Heart right ventricle (tissue), 16 donors: ENCODE results near the gene RCN1. TPM values are rescaled to one million over a fixed set of nuclear protein-coding genes. Genes with fewer than 3 reads are reported as not detected.

Source experiments
- ATAC-seq, 8 donors: fragments of 200-7000 bp; cut with Tn5 transposase; one replicate each; pipeline ENCODE4 v1.9.1; 2020; ENCODE audit warnings: mild to moderate bottlenecking in 8 of 8, moderate library complexity in 8 of 8, moderate number of reproducible peaks in 1 of 8
- DNase-seq, 2 donors: peaks; one replicate each; pipeline ENCODE4 v3.0.0-alpha.2; 2020
- H3K27ac ChIP-seq, 10 donors: fragments of 200-600 bp; sonication (generic) in 2 of 10; one replicate each; pipeline versions ENCODE4 v1.5.0 to v1.8.0; 2020 to 2022; ENCODE audit warnings: mild to moderate bottlenecking in 3 of 10
- H3K27me3 ChIP-seq, 7 donors: fragments of 200-600 bp; one replicate each; pipeline ENCODE4 v1.8.0; 2021 to 2022; ENCODE audit warnings: mild to moderate bottlenecking in 2 of 7
- H3K36me3 ChIP-seq, 9 donors: fragments of 200-600 bp; sonication (generic) in 1 of 9; one replicate each; pipeline versions ENCODE4 v1.5.0 to v1.8.0; 2020 to 2022; ENCODE audit warnings: mild to moderate bottlenecking in 2 of 9
- H3K4me1 ChIP-seq, 9 donors: fragments of 200-600 bp; sonication (generic) in 1 of 9; one replicate each; pipeline versions ENCODE4 v1.5.0 to v1.8.0; 2020 to 2022; ENCODE audit warnings: mild to moderate bottlenecking in 4 of 9
- H3K4me3 ChIP-seq, 10 donors: fragments of 200-600 bp; sonication (generic) in 2 of 10; one replicate each; pipeline versions ENCODE4 v1.5.0 to v1.8.0; 2020 to 2022; ENCODE audit warnings: mild to moderate bottlenecking in 7 of 10, moderate library complexity in 2 of 10
- H3K9me3 ChIP-seq, 11 donors: fragments of 200-600 bp in 10 of 11; sonication (generic) in 2 of 11; one replicate each; pipeline versions ENCODE4 v1.5.0 to v1.8.0; 2013 to 2022; ENCODE audit warnings: mild to moderate bottlenecking in 2 of 11, control low read depth in 1 of 11, moderate library complexity in 1 of 11
- CTCF ChIP-seq, 9 donors: fragments of 200-600 bp; sonication (generic) in 2 of 9; IDR thresholded peaks; one replicate each; pipeline versions ENCODE4 v1.5.0 to v1.8.0; 2021 to 2022; ENCODE audit warnings: antibody characterized with exemption in 9 of 9, mild to moderate bottlenecking in 5 of 9, moderate library complexity in 1 of 9
- WGBS, 2 donors: extraction: QIAGEN DNeasy Blood & Tissue Kit; methylation state at CpG; one replicate each; pipeline ENCODE4 v1.1.7; 2013; ENCODE audit warnings: inconsistent platforms in 1 of 2; 5-methylcytosine and 5-hydroxymethylcytosine counted together
- intact Hi-C, 10 donors: fragments of 100-400 bp; cut with DNase I; formaldehyde crosslinking; loops; one replicate each; pipeline versions ENCODE4 v1.11.1 to v1.14.2; 2022
- polyA plus RNA-seq, 2 donors: library from polyadenylated mRNA; stranded (reverse); fragments of 200-250 nt; gene quantifications; one replicate each; pipeline ENCODE4 v1.2.3, GENCODE V29; 2013
- total RNA-seq, 10 donors: library from RNA; stranded (reverse); fragmentation: NEBNext Ultra II Directional in 3 of 10; extraction: Animal tissue kit (Norgen Biotek cat#: 25700) in 3 of 10; gene quantifications; one replicate each; pipeline versions ENCODE4 v1.2.1 to v1.2.4, GENCODE V29; 2021 to 2023
- donor health status: Arrhythmogenic right ventricular cardiomyopathy.
- donor health status: ischemic (EF 13 %, LVEDD 7.1; RV severe dilation, severe dysfunction).
- donor health status: healthy with polysubstance abuse.
- donor health status: DM: no; HTN: yes; CAD: no.
- donor health status: DM: no; HTN: no; CAD: no.
- donor health status: ischemic (EF 25% LVEDD 6.9; RV normal size, moderate dysfunction).
- donor health status: ischemic (EF 25% LVEDD 5.7; RV mildly dilated, moderate dysfunction).
- donor health status: healthy.
- donor health status: DM: yes; HTN: yes; CAD: no.
- donor health status: Ischemic cardiomyopathy.
- donor health status: ischemic (EF 35%, LVEDD 5.7; RV mildly dilated, moderate dysfunction).
- donor health status: nonischemic (EF 11% LVEDD 7.7; RV severe dilation, severe dysfunction).
- donor health status: DM: yes; HTN: yes; CAD: no.
- donor health status: PGD.
- donor health status: ischemic (EF 29% LVEDD 5.4; RV normal size, mild dysfunction).
- donor health status: nonischemic (EF 23%, LVEDD 6.1; RV moderate dilation, normal function).

The RCN1 gene
- total and polyA plus RNA-seq, 12 donors, result 9.7 to 60.4 (median 21.6) TPM

GRCh38 chr11:32137263-32137662 lies 46.4 kb downstream of the RCN1 start:
- WGBS, 2 donors, result 14 to 18% methylated on average over 2 of the region's 2 CpGs
- Histone ChIP-seq H3K36me3 (no peaks in the 10 kb centered on the region), H3K4me3 (no peak overlapping the region), H3K9me3 (no peaks in the 10 kb centered on the region), H3K4me1 (peaks cover 0 to 12% (median 0%) of the 10 kb centered on the region in 9 donors), H3K27me3 (no peaks in the 10 kb centered on the region), H3K27ac (peak overlapping the region in 1 of 10 donors; percentile 51)
- DNase-seq (no peak), ATAC-seq (peak in 3 of 8 donors; percentile 62 to 85 (median 67))
- no peak for TF ChIP-seq CTCF (IDR thresholded peaks at IDR 0.05)
- intact Hi-C loops, result no loop called here

- no peak for TF ChIP-seq CTCF (IDR thresholded peaks at IDR 0.05)
- H3K27me3 ChIP-seq, result no peaks in the 10 kb centered on the region
Measured at GRCh38 chr11:32137869-32138268, 47.0 kb downstream of the RCN1 start.

GRCh38 chr11:32138902-32139301 lies 48.0 kb downstream of the RCN1 start:
- H3K27ac ChIP-seq, result no peak overlapping the region
- H3K4me3 ChIP-seq, result no peak overlapping the region
- H3K27me3 ChIP-seq, result no peaks in the 10 kb centered on the region
- DNase-seq, result no peak
- no peak for ATAC-seq
- no peaks in the 10 kb centered on the region for H3K9me3 ChIP-seq
- TF ChIP-seq CTCF (IDR thresholded peaks at IDR 0.05), result no peak
- intact Hi-C loops, result no loop called here
- H3K4me1 ChIP-seq, result peaks cover 0 to 12% (median 0%) of the 10 kb centered on the region in 9 donors
- H3K36me3 ChIP-seq, result no peaks in the 10 kb centered on the region
- WGBS, 2 donors, result 89 to 90% methylated on average over 3 of the region's 3 CpGs

More at GRCh38 chr11:32137869-32138268, 47.0 kb downstream of the RCN1 start:
- DNase-seq, result no peak
- intact Hi-C loops, result no loop called here
- peak overlapping the region in 1 of 10 donors; percentile 51 for H3K27ac ChIP-seq
- no peaks in the 10 kb centered on the region for H3K9me3 ChIP-seq
- no peak overlapping the region for H3K4me3 ChIP-seq
- H3K4me1 ChIP-seq, result peaks cover 0 to 12% (median 0%) of the 10 kb centered on the region in 9 donors
- no peaks in the 10 kb centered on the region for H3K36me3 ChIP-seq
- no peak for ATAC-seq
- 96 to 98% methylated on average over 3 of the region's 3 CpGs for WGBS, 2 donors

- Histone ChIP-seq H3K36me3 (no peaks in the 10 kb centered on the region), H3K4me3 (no peak overlapping the region), H3K27me3 (no peaks in the 10 kb centered on the region), H3K27ac (no peak overlapping the region), H3K4me1 (peaks cover 0 to 12% (median 0%) of the 10 kb centered on the region in 9 donors), H3K9me3 (no peaks in the 10 kb centered on the region)
- DNase-seq, result no peak
- ATAC-seq, result no peak
- intact Hi-C loops, result no loop called here
- TF ChIP-seq CTCF (IDR thresholded peaks at IDR 0.05), result no peak
- 65 to 69% methylated on average over 4 of the region's 4 CpGs for whole genome bisulfite sequencing, 2 donors
Measured at GRCh38 chr11:32139896-32140520, 49.1 kb downstream of the RCN1 start.
